ENCODE data around the gene ADGRV1.

The ADGRV1 gene

GRCh38 chr5:90868799-90869198 is 310.2 kb downstream of the ADGRV1 start:
- DNase-seq (ENCODE audit: low read depth, low spot score) = no peak

DNA sequence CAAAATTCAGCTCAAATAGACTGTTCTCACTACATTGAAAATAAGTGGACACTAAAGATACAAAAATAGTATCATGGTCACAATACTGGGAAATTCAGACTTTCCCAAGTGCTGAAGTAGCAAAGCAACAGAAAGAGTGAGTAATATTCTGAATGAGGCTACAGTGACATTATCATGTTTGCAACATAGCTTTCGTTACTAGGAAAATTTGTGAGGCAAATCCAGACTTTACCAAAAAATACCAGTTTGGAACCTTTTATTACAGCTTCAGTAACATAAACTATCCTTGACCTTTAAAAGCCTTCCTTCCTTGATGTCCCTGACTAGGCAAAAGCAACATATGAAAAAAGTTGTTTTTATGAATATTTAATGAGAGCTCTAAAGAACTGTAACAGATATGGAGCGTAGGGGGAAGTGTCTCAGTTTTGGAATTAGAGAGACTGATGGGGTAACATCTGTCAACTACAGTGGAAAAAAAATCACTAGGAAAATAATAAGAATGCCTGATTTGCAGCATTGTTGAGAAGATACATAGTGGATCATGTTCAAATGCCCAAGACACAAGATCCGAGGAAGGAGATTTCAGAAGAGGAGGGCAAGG is 312.9 kb downstream of the ADGRV1 start:
- DNase-seq (ENCODE audit: low read depth, low spot score) = no peak

DNA sequence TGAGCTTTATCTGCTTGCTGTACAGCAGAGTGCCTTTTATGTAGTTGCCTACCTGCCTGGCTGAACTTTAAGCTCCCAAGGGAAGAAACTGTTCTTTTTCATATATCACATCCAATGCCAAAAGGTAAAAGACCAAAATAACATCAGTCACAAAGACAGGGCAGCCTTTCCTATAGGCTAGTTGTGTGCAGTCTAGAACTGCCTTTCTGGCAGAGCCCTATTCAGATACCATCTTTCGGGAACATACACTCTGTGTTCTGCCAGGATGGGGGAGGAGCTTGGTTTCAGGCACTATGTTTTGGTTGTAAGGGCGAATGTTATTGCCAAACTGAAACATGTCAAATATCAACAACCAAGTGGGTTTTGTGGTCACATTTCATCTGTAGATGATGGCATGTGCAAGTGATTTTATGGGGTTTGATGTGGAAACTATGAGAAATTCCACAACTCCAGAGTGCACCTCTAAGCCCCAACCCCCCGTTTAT is 314.5 kb downstream of the ADGRV1 start:
- no peak for DNase-seq (ENCODE audit: low read depth, low spot score)

DNA sequence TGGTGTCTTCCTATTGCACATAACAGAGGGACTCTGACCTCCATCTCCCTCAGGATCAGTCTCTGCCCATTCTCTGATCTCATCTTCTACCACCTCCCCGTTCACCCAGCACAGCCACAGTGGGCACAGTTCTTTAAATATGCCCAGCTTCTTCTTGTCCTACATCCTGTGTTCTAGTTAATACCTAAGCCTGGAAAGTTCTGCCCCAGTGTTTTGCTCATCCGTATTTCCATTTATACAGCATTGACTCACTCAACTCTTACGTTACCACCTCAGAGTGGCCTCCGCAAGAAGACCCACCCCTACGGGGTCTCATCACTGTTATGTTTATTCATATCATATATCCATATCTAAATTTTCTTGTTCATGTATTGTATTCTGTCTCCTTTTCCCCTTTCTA is 315.5 kb downstream of the ADGRV1 start:
- no peak for DNase-seq (ENCODE audit: low read depth, low spot score)

GRCh38 chr5:90875456-90875855 is 316.9 kb downstream of the ADGRV1 start:
- no peak for DNase-seq (ENCODE audit: low read depth, low spot score)

- no peak for DNase-seq (ENCODE audit: low read depth, low spot score)
These were observed 317.8 kb downstream of the ADGRV1 start for GRCh38 chr5:90876366-90876765.

DNA sequence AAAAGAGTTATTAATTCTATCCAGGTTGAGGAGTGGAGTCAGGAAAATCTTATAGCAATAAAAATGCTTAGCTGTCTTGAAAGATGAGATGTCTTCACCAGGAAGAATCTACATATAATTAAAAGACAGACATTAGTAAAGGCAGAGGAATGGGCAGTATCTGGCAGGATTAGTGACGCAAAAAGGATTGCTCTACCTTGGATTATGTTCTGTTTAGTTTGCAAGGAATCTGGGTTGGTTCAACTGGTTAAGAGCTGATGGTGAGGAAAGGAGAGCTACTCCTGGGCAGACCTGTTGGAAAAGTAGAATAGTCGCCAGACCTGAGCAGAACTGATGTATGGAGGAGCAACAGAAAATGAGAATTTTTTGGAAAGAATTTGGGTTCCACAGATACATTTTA is 318.5 kb downstream of the ADGRV1 start:
- DNase-seq (ENCODE audit: low read depth, low spot score) = no peak

DNA sequence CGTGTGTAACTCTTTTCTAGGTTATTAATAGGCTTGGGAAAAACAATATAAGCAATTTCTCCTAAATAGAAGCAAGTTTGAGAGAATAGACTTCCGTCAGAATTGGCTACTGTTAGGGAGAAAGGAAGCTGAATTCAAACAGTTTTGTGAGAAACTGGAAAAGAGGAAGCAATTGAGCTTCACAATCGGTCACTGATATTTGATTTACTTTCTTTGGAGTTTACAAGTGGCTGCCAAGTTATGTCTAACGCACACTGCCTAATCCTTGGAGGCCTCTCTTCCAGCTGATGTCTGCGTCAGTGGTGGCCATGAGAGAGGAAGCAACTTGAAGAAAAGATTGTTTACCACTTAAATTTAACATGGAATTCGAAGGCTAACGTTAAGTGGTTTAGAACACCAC is 319.5 kb downstream of the ADGRV1 start:
- no peak for DNase-seq (ENCODE audit: low read depth, low spot score)

GRCh38 chr5:90878549-90879196 is 320.1 kb downstream of the ADGRV1 start:
- DNase-seq (ENCODE audit: low read depth, low spot score) = no peak

DNA sequence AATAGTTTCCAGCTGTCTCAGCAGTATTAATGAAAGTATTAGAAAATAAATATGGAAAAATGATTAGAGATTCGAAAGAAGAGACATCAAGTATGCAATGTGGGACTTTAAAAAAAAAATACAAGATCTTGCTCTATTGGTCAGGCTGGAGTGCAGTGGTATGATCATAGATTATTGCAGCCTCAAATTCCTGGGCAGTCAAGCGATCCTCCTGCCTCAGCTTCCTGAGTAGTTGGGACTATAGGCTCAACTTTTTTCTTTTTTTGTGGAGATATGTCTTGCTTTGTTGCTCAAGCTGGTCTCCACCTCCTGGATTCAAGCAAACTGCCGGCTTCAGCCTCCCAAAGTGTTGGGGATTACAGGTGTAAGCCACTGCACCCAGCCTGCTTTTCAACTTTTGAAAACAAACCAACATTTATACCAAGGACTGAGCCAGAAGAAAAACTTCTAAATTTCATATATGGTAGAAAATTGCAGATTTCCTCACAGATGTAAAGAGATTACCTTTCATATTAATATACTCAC is 323.1 kb downstream of the ADGRV1 start:
- no peak for DNase-seq (ENCODE audit: low read depth, low spot score)

GRCh38 chr5:90882448-90882847 is 323.9 kb downstream of the ADGRV1 start:
- no peak for DNase-seq (ENCODE audit: low read depth, low spot score)

GRCh38 chr5:90885180-90885868 is 326.7 kb downstream of the ADGRV1 start:
- DNase-seq (ENCODE audit: low read depth, low spot score) = no peak

DNA sequence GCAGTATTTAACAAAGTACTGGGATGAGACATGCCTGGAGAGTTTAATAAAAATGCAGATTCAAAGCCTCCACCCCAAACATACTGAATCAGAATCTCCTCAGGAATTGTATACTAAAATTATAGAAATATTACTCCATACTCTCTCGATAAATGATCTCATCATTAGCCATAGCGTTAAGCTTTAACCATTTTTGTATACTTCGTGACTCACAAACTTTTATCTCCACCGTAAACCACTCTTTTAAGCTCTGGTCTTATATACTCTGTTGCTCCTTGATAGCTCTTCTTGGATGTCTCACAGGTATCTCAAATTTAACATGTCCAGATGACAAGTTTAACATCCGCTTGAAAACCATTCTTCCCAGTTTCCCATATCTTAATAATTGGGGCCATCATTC is 327.8 kb downstream of the ADGRV1 start:
- DNase-seq (ENCODE audit: low read depth, low spot score) = no peak

DNA sequence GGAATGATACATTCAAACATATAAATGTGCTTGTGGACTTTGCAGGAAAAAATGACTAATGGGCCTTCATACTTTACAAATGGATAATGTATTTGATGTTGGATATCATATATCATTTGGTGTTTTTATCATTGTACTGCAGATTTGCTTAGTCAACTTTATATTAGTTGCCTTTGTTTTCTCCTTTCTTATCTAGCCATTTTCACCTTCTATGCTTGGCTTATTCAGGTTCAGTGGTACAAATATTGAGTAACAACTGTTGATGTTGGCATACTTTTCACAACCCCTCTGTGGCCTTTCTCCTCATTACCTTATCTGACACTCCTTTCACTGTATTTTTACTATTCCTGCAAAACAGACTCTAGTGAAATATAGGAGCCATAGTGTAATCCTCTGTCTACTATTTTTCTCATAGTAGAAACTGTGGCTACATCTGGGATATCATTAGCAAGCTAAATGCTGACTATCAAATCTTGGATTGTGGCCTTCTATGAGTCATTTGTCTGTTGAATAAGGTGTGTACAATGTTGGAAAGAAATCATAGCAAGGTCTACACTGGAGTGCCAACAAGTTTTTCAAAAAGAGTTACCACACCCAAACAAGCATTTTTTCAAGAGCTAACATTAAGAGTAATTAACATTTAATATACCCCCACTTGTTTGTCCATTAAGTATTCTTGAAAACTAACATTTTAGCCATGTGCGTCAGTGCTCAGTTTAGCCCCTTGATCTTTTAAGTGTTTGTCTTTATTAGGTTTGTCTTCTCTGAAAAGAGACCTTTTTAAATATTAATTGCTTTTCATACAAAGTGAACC is 330.1 kb downstream of the ADGRV1 start:
- DNase-seq (ENCODE audit: low read depth, low spot score) = no peak

DNA sequence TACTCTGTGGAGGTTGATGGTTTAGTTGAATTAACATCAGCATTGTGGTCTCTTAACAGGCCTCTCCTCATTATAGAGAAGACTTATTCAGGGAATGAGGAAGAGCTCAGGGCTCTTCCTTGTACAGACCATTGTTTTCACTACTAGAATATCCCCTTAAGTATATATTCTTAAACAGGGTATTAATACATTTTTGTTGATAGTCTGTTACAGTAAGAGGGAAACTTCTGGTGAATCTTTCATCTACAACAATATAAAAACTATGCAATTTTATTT is 330.7 kb downstream of the ADGRV1 start:
- DNase-seq (ENCODE audit: low read depth, low spot score) = no peak

GRCh38 chr5:90890180-90890579 is 331.6 kb downstream of the ADGRV1 start:
- no peak for DNase-seq (ENCODE audit: low read depth, low spot score)

GRCh38 chr5:90894866-90895420 is 336.3 kb downstream of the ADGRV1 start:
- no peak for DNase-seq (ENCODE audit: low read depth, low spot score)

DNA sequence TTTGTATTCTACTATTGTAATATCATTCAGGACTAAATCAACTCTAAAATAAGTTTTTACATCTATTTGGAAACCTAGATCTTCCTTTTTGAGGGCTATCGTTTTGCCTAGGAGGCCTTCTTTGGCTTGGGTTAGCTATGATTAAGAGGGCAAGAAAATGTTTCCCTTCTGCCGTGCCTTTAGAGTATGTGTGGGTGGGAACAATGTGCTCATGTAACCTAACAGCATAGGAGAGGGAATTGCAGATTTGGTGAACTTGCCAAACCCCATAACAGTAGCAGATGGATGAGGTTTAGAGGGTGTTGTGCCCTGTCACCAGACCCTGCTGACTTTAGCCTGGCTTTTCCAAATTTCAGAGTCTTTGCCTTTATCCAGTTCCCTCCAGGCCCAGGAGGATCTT is 339.0 kb downstream of the ADGRV1 start:
- no peak for DNase-seq (ENCODE audit: low read depth, low spot score)

DNA sequence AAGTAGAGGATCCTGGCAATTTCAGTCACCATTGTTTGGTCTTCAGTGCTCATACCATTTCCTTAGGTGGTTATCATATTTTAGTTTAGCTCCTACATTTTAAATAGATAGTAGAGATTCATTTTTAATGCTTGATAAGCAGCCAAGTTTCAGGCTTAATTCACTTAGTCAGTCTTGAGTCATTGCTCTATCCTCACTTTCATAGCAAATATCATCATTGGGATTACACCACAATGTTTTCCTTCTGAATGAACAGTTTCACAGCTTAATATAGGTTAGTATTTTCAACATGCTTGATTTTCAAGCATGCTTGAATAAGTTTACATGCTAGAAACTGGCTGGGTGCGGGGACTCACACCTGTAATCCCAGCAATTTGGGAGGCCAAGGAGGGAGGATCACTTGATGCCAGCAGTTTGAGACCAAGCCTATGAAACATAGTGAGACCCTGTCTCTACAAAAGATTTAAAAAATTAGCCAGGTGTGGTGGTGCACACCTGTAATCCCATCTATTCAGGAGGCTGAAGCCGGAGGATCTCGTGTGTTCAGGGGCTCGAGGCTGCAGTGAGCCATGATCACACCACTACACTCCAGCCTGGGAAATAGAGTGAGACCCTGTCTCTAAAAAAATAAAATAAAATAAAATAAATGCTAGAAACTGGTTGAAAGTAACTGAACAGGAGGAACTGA is 339.9 kb downstream of the ADGRV1 start:
- no peak for DNase-seq (ENCODE audit: low read depth, low spot score)

DNA sequence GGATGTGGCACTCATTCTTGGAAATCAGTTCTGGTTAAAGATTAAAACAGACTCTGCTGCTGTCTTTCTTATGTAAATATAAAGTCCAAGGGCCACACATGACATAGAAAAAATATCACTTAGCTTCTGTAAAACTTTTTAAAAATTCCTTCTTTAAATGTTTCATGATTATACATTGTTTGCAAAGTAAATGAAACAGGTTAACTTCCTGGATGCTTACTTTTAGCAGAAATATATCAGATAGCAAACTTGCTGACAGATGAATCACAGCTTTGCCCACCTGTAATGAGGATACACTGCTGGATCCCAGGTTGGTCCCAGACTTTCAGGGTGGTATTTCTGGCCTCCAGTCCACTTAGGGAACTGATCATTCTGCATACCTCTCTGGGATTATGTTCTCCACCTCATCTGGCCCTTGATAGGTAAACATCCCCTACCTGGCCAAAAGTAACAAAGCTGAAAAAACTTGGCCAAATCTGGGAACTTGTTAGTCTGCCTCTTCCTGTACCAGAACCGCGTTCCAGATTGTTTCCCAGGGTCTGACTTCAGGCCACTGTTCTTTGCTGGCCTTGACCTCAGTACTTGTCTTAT is 340.5 kb downstream of the ADGRV1 start:
- no peak for DNase-seq (ENCODE audit: low read depth, low spot score)

GRCh38 chr5:90901261-90901660 is 342.7 kb downstream of the ADGRV1 start:
- no peak for DNase-seq (ENCODE audit: low read depth, low spot score)
